Natural killer cell (primary cell): ENCODE measurements around the gene KIAA0753. TPM values are rescaled to one million over a fixed set of nuclear protein-coding genes. Genes with fewer than 3 reads are reported as not detected.
A peak's percentile ranks its signal among the peaks of the same experiment; 100 is the strongest.

Experiments
- ATAC-seq, 3 donors: fragments of 150-1000 bp in 2 of 3; fragments of 200-7000 bp in 1 of 3; cut with Tn5 transposase; 1 replicate in 1 of 3; 2 replicates in 2 of 3; pipeline ENCODE4 v1.10.0; 2021; ENCODE audit warnings: mild to moderate bottlenecking in 2 of 3, moderate library complexity in 2 of 3
- DNase-seq, 2 donors: peaks; one replicate each; pipeline versions ENCODE4 v3.0.0 to v3.0.0-alpha.2; 2013 to 2021; ENCODE audit warnings: mixed read lengths in 1 of 2
- H3K27ac ChIP-seq: one replicate; pipeline ENCODE4 v1.5.1; 2013; ENCODE audit warnings: mild to moderate bottlenecking, low read length
- H3K27me3 ChIP-seq: one replicate; pipeline ENCODE4 v1.6.1; 2013; ENCODE audit warnings: low read length; ENCODE audit not compliant: control insufficient read depth, insufficient read depth
- H3K36me3 ChIP-seq: one replicate; pipeline ENCODE4 v1.6.1; 2013; ENCODE audit warnings: low read length; ENCODE audit not compliant: control insufficient read depth, insufficient read depth
- H3K4me1 ChIP-seq: one replicate; pipeline ENCODE4 v1.6.1; 2013; ENCODE audit warnings: low read length; ENCODE audit not compliant: control insufficient read depth, insufficient read depth
- H3K4me3 ChIP-seq: one replicate; pipeline ENCODE4 v1.5.1; 2013; ENCODE audit warnings: low read length
- H3K9me3 ChIP-seq: one replicate; pipeline ENCODE4 v1.6.1; 2013; ENCODE audit warnings: low read length; ENCODE audit not compliant: control insufficient read depth, insufficient read depth
- H3K27ac Mint-ChIP-seq, 2 donors: one replicate each; pipeline ENCODE4 v1.8.0; 2022; ENCODE audit warnings: mild to moderate bottlenecking in 2 of 2, mixed read lengths in 2 of 2, moderate library complexity in 1 of 2
- H3K27me3 Mint-ChIP-seq, 2 donors: one replicate each; pipeline ENCODE4 v1.8.0; 2022; ENCODE audit warnings: low read depth in 2 of 2, mixed read lengths in 2 of 2
- H3K36me3 Mint-ChIP-seq: one replicate; pipeline ENCODE4 v1.8.0; 2022; ENCODE audit warnings: mixed read lengths
- H3K4me1 Mint-ChIP-seq, 2 donors: one replicate each; pipeline ENCODE4 v1.8.0; 2022; ENCODE audit warnings: mixed read lengths in 2 of 2
- H3K4me3 Mint-ChIP-seq: one replicate; pipeline ENCODE4 v1.8.0; 2022; ENCODE audit warnings: mild to moderate bottlenecking, moderate library complexity, mixed read lengths
- H3K9me3 Mint-ChIP-seq, 2 donors: one replicate each; pipeline ENCODE4 v1.8.0; 2022; ENCODE audit warnings: mixed read lengths in 2 of 2
- WGBS: methylation state at CpG from one replicate; pipeline ENCODE4 v1.1.7; 2013; ENCODE audit warnings: missing lambda C conversion rate; ENCODE audit not compliant: insufficient coverage; 5-methylcytosine and 5-hydroxymethylcytosine counted together
- intact Hi-C: fragments of 100-400 bp; cut with micrococcal nuclease; formaldehyde crosslinking; loops from one replicate; pipeline ENCODE4 v1.14.2; 2022
- total RNA-seq, 4 donors: library from RNA; stranded (reverse); fragments of 120-200 nt in 1 of 4; gene quantifications; one replicate each; pipeline versions ENCODE4 v1.2.3 to v1.2.4, GENCODE V29; 2013 to 2022
- TF ChIP-seq, protein P1 (sequence below): fragments of 200-600 bp; IDR thresholded peaks from one replicate; pipeline ENCODE4 v1.8.0; 2022; ENCODE audit warnings: antibody characterized with exemption

The KIAA0753 gene
- total RNA-seq = 10 to 100 TPM; 13.4 to 17.2 (median 15.4) TPM
- 18.0 TPM for total RNA-seq (2013)

DNA sequence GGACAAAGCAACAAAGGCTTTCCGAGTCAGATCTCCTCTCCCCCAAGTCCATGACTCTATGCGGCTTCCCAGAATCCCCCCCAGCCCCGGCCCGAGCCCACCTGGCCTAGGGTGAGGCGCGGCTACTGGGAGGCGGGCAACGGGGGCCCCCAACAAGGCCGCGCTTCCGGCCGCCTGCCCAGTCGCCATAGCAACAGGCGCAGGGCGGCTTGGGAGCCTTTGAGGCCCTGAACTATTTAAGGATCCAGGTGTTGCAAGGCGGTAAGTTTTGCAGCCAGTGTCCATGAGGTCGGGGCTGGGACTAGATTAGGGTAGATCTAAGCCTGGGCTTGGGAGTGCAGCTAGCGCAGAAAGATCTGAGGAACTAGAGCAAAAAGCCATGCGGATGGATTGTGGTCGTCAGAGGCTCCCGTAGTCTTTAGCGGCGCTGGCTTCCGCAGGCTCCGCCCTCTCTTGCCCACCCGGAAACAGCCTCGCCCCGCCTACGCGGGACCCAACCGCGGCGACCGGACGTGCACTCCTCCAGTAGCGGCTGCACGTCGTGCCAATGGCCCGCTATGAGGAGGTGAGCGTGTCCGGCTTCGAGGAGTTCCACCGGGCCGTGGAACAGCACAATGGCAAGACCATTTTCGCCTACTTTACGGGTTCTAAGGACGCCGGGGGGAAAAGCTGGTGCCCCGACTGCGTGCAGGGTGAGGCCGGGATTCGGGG is at the start of gene KIAA0753, which contains the start of gene TXNDC17:
Gene KIAA0753, minus strand, starts transcription at position 176 of the 711 bp plus-strand sequence. CDS start 5,608 bp downstream, outside the sequence.
Gene TXNDC17, plus strand, starts transcription at position 525 of the 711 bp plus-strand sequence. Its CDS starts 23 bp downstream, at position 548.
- DNase-seq = peak; percentile 91 to 94
- Mint-ChIP-seq H3K27me3 (no peaks in the 10 kb centered on the region), H3K27ac (peak within 1 kb of the TSS; percentile 93 to 94), H3K9me3 (no peaks in the 10 kb centered on the region), H3K4me1 (peaks cover 48 to 55% of the 10 kb centered on the region in 2 donors), H3K36me3 (peaks cover 6% of the 10 kb centered on the region), H3K4me3 (peak within 1 kb of the TSS; percentile 91)
- Histone ChIP-seq H3K27me3 (no peaks in the 10 kb centered on the region), H3K4me1 (peaks cover 29% of the 10 kb centered on the region), H3K9me3 (no peaks in the 10 kb centered on the region), H3K27ac (peak within 1 kb of the TSS; percentile 78), H3K4me3 (peak within 1 kb of the TSS; percentile 83), H3K36me3 (peaks cover 28% of the 10 kb centered on the region)
- ATAC-seq = peak; percentile 93 to 97 (median 94)
- TF ChIP-seq, protein P1, sequence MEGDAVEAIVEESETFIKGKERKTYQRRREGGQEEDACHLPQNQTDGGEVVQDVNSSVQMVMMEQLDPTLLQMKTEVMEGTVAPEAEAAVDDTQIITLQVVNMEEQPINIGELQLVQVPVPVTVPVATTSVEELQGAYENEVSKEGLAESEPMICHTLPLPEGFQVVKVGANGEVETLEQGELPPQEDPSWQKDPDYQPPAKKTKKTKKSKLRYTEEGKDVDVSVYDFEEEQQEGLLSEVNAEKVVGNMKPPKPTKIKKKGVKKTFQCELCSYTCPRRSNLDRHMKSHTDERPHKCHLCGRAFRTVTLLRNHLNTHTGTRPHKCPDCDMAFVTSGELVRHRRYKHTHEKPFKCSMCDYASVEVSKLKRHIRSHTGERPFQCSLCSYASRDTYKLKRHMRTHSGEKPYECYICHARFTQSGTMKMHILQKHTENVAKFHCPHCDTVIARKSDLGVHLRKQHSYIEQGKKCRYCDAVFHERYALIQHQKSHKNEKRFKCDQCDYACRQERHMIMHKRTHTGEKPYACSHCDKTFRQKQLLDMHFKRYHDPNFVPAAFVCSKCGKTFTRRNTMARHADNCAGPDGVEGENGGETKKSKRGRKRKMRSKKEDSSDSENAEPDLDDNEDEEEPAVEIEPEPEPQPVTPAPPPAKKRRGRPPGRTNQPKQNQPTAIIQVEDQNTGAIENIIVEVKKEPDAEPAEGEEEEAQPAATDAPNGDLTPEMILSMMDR = no peak
- WGBS = under 1% methylated on average over 52 of the region's 52 CpGs
- intact Hi-C loops = loop anchor here (1.0 kb wide), 1 partner anchor 11 kb away; the partner anchor contains the start of genes C17orf100 and MED31

DNA sequence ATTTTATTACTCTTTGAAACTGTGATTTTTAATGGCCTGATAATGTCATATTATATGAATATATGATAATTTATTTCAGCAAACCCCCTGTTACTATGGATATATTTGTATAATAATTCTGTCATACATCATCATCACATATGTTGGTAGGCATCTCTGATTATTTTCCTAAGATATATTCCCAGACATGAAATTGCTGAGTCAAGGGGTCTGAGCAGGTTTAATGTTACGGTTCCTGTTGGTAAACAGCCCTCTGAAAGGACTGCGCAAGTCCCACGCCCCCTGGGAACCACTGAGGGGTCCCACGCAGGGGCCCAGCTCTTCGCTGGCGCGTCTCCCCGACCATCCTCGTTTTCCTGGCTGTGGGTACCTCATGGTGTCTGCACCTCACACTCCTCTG is 48.4 kb upstream of the KIAA0753 start:
- Mint-ChIP-seq H3K4me1 (no peaks in the 10 kb centered on the region), H3K36me3 (no peaks in the 10 kb centered on the region), H3K4me3 (no peak overlapping the region), H3K27ac (no peak overlapping the region), H3K27me3 (peaks cover 23 to 29% of the 10 kb centered on the region in 2 donors), H3K9me3 (no peaks in the 10 kb centered on the region)
- ATAC-seq = no peak
- H3K9me3 ChIP-seq = no peaks in the 10 kb centered on the region
- no peak overlapping the region for H3K27ac ChIP-seq
- WGBS = 91% methylated on average over 9 of the region's 9 CpGs
- no peak overlapping the region for H3K4me3 ChIP-seq
- no peak for DNase-seq
- intact Hi-C loops = no loop called here
- TF ChIP-seq, protein P1 = no peak
- no peaks in the 10 kb centered on the region for H3K27me3 ChIP-seq
- no peaks in the 10 kb centered on the region for H3K4me1 ChIP-seq
- H3K36me3 ChIP-seq = no peaks in the 10 kb centered on the region

DNA sequence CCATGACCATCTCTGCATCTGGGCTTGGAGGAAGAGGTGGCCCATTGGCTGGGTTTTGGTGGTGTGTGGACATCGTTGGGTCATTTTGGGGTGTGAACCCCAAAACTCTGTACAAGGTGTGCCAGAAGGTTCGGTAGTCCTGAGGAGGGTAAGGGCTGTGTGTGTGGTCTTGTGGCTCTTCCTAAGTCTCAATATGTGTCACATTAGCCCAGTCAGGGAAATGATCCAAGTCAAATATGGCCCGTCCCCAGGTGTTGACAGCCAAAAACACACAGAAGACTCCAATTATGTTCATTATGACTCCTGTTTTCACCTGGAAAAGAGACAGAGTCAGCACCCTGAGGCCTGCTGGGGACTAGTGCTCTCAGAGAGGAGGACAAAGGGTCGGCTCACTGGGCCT is 45.5 kb upstream of the KIAA0753 start:
- intact Hi-C loops = no loop called here
- TF ChIP-seq, protein P1 = no peak
- no peak for DNase-seq
- no peaks in the 10 kb centered on the region for H3K4me1 ChIP-seq
- H3K4me3 Mint-ChIP-seq = no peak overlapping the region
- no peaks in the 10 kb centered on the region for H3K9me3 Mint-ChIP-seq
- H3K4me1 Mint-ChIP-seq = no peaks in the 10 kb centered on the region
- H3K27me3 Mint-ChIP-seq = peaks cover 29 to 43% of the 10 kb centered on the region in 2 donors
- no peak overlapping the region for H3K27ac Mint-ChIP-seq
- no peak overlapping the region for H3K27ac ChIP-seq
- no peaks in the 10 kb centered on the region for H3K36me3 ChIP-seq
- H3K36me3 Mint-ChIP-seq = no peaks in the 10 kb centered on the region
- H3K27me3 ChIP-seq = no peaks in the 10 kb centered on the region
- ATAC-seq = no peak
- H3K9me3 ChIP-seq = no peaks in the 10 kb centered on the region
- H3K4me3 ChIP-seq = no peak overlapping the region
- WGBS = 88% methylated on average over 4 of the region's 4 CpGs
